Stomach (tissue), 9 donors: Measurements from ENCODE around the gene SLMAP. TPM values are rescaled to one million over a fixed set of nuclear protein-coding genes. Genes with fewer than 3 reads are reported as not detected.

Experiments used
- DNase-seq, 2 donors: peaks; one replicate each; pipeline versions ENCODE4 v3.0.0 to v3.0.0-alpha.2; 2013 to 2019
- H3K27ac ChIP-seq, 5 donors: fragments of 200-600 bp in 4 of 5; sonication (generic) in 4 of 5; one replicate each; pipeline ENCODE4 v1.5.1; 2013 to 2019; ENCODE audit warnings: mild to moderate bottlenecking in 1 of 5, moderate library complexity in 1 of 5
- H3K27me3 ChIP-seq, 3 donors: fragments of 200-600 bp; sonication (generic); one replicate each; pipeline ENCODE4 v1.5.1; 2017 to 2019; ENCODE audit warnings: mixed run types in 1 of 3
- H3K36me3 ChIP-seq, 4 donors: fragments of 200-600 bp; sonication (generic); 1 replicate in 3 of 4; 2 replicates in 1 of 4; pipeline ENCODE4 v1.5.1; 2016 to 2019
- H3K4me1 ChIP-seq, 4 donors: fragments of 200-600 bp; sonication (generic); one replicate each; pipeline ENCODE4 v1.5.1; 2016 to 2019
- H3K4me3 ChIP-seq, 4 donors: fragments of 200-600 bp; sonication (generic) in 3 of 4; one replicate each; pipeline ENCODE4 v1.5.1; 2016 to 2019; ENCODE audit warnings: mild to moderate bottlenecking in 1 of 4
- H3K9me3 ChIP-seq, 4 donors: fragments of 200-600 bp; sonication (generic); one replicate each; pipeline ENCODE4 v1.5.1; 2016 to 2019
- CTCF ChIP-seq, 7 experiments: fragments of 450-650 bp in 4 of 7; fragments of 200-600 bp in 3 of 7; sonication (generic) in 3 of 7; IDR thresholded peaks; one replicate each; pipeline ENCODE4 v1.5.1; 2016 to 2019; ENCODE audit warnings: antibody characterized with exemption in 7 of 7, control low read depth in 2 of 7, mild to moderate bottlenecking in 1 of 7
- EP300 ChIP-seq: sonication (generic); formaldehyde crosslinking; IDR thresholded peaks from one replicate; pipeline ENCODE4 v1.6.1; 2017; ENCODE audit warnings: antibody characterized with exemption
- POLR2A ChIP-seq, 4 donors: fragments of 450-650 bp; IDR thresholded peaks; one replicate each; pipeline ENCODE4 v1.6.1; 2016; ENCODE audit warnings: antibody characterized with exemption in 4 of 4, control low read depth in 2 of 4, mild to moderate bottlenecking in 1 of 4, moderate library complexity in 1 of 4
- POLR2AphosphoS5 ChIP-seq, 3 donors: sonication (generic); formaldehyde crosslinking; IDR thresholded peaks; one replicate each; pipeline ENCODE4 v1.6.1; 2016; ENCODE audit warnings: antibody characterized with exemption in 3 of 3
- WGBS, 5 donors: extraction: QIAGEN DNeasy Blood & Tissue Kit in 3 of 5; methylation state at CpG; one replicate each; pipeline versions ENCODE4 v1.1.5 to v1.1.7; 2013 to 2018; 5-methylcytosine and 5-hydroxymethylcytosine counted together
- intact Hi-C: fragments of 100-400 bp; cut with DNase I; formaldehyde crosslinking; loops from one replicate; pipeline ENCODE4 v1.15.1; 2023; ENCODE audit warnings: low total_unique reads
- polyA plus RNA-seq, 3 donors: library from polyadenylated mRNA; stranded (reverse); fragments of 200-250 nt; gene quantifications; one replicate each; pipeline ENCODE4 v1.2.3, GENCODE V29; 2013
- total RNA-seq, 5 donors: library from RNA; depleted of rRNA; stranded (reverse); fragments of >200 nt; gene quantifications; one replicate each; pipeline versions ENCODE4 v1.1.0 to v1.2.3, GENCODE V29; 2014 to 2016
- donor health status: healthy with polysubstance abuse.
- donor health status: Bipolar disorder and iron deficiency.
- donor health status: healthy.

The SLMAP gene
- total and polyA plus RNA-seq, 8 donors: 23.9 to 534 (median 133) TPM

DNA sequence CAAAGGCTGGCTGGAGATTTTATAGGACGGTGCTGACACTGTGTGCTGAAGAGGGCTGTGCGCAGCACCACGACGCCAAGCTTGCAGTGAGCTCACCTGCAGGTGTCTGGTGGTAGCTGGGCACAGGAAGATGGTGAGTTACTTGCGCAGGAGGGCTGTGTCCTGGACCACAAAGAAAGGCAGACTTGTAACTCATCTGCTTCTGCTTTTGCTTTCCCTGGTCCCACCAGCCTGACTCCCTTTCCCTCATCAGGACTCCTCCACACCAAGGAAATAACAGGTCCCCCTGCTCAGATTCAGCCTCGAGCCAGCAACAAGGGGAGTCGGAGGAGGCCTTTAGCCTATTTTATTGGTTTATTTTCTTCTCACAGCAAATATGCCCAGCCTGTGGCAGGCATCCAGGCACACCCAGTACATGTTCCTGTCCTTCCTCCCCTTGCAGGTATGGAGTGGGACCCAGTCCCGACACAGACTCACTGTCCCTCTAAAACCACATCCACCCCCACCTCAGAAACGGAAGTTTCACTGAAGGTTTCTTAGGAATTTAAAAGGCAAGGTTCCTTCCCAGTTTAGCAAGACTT is 216.5 kb downstream of the SLMAP start:
- DNase-seq: peak; percentile 56 to 68
- no peak overlapping the region for H3K4me3 ChIP-seq
- intact Hi-C loops: no loop called here
- H3K4me1 ChIP-seq: peaks cover 6 to 63% (median 18%) of the 10 kb centered on the region in 4 donors
- WGBS, 5 donors: 33 to 47% (median 39%) methylated on average over 9 of the region's 9 CpGs
- TF ChIP-seq EP300 (no peak), POLR2A (IDR thresholded peaks at IDR 0.05) (no peak), CTCF (IDR thresholded peaks at IDR 0.05) (no peak), POLR2AphosphoS5 (IDR thresholded peaks at IDR 0.05) (peak in 1 of 3 donors; percentile 10)
- no peaks in the 10 kb centered on the region for H3K36me3 ChIP-seq
- H3K27me3 ChIP-seq: no peaks in the 10 kb centered on the region
- peak overlapping the region; percentile 52 to 82 (median 57) for H3K27ac ChIP-seq
- no peaks in the 10 kb centered on the region for H3K9me3 ChIP-seq

GRCh38 chr3:57973715-57974477 is 217.8 kb downstream of the SLMAP start:
- intact Hi-C loops: no loop called here
- no peak for TF ChIP-seq CTCF (IDR thresholded peaks at IDR 0.05)
- no peak for TF ChIP-seq EP300
- TF ChIP-seq POLR2AphosphoS5 (IDR thresholded peaks at IDR 0.05): no peak
- no peak for TF ChIP-seq POLR2A (IDR thresholded peaks at IDR 0.05)

GRCh38 chr3:57974796-57975388 is 218.8 kb downstream of the SLMAP start:
- peak overlapping the region in 3 of 5 donors; percentile 18 to 82 (median 44) for H3K27ac ChIP-seq
- no peaks in the 10 kb centered on the region for H3K27me3 ChIP-seq
- H3K4me3 ChIP-seq: no peak overlapping the region
- intact Hi-C loops: no loop called here
- peaks cover 6 to 73% (median 15%) of the 10 kb centered on the region in 4 donors for H3K4me1 ChIP-seq
- 62 to 72% (median 67%) methylated on average over 6 of the region's 6 CpGs for WGBS, 5 donors
- no peaks in the 10 kb centered on the region for H3K36me3 ChIP-seq
- no peak for TF ChIP-seq EP300
- no peak for TF ChIP-seq POLR2A (IDR thresholded peaks at IDR 0.05)
- peak in 1 of 3 donors; percentile 77 for TF ChIP-seq POLR2AphosphoS5 (IDR thresholded peaks at IDR 0.05)
- no peak for TF ChIP-seq CTCF (IDR thresholded peaks at IDR 0.05)
- peak in 1 of 2 donors; percentile 50 for DNase-seq
- no peaks in the 10 kb centered on the region for H3K9me3 ChIP-seq

More at GRCh38 chr3:57973715-57974477, 217.8 kb downstream of the SLMAP start:
- Histone ChIP-seq H3K4me1 (peaks cover 6 to 76% (median 18%) of the 10 kb centered on the region in 4 donors), H3K4me3 (no peak overlapping the region), H3K9me3 (no peaks in the 10 kb centered on the region), H3K27ac (peak overlapping the region in 4 of 5 donors; percentile 52 to 82 (median 66)), H3K27me3 (no peaks in the 10 kb centered on the region), H3K36me3 (no peaks in the 10 kb centered on the region)
- DNase-seq: no peak
- WGBS, 5 donors: 91 to 96% (median 93%) methylated on average over 13 of the region's 13 CpGs

DNA sequence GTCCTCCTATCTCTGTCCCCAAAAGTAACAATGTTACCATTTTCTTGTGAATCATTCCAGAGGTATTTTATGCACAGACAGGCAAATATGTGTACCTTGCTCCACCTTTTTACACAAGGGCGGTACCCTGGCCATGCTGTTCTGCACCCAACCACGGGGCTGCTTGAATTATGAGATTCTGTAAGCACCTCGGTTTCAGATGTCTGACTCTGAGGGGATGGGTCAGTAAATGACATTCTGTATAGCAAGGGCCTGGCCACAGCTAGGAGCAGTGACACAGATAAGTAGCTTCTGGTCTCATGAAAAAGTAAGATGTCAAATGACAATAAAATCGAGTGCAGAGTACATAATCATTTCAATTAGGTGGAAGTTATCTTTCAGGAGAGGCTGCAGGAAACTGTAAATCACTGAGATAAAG is 221.7 kb downstream of the SLMAP start:
- H3K4me3 ChIP-seq: no peak overlapping the region
- H3K4me1 ChIP-seq: peaks cover 0 to 54% (median 2%) of the 10 kb centered on the region in 4 donors
- intact Hi-C loops: no loop called here
- H3K27me3 ChIP-seq: no peaks in the 10 kb centered on the region
- H3K36me3 ChIP-seq: no peaks in the 10 kb centered on the region
- H3K9me3 ChIP-seq: no peaks in the 10 kb centered on the region
- TF ChIP-seq POLR2AphosphoS5 (IDR thresholded peaks at IDR 0.05) (no peak), POLR2A (IDR thresholded peaks at IDR 0.05) (no peak), CTCF (IDR thresholded peaks at IDR 0.05) (no peak), EP300 (no peak)
- H3K27ac ChIP-seq: peak overlapping the region in 4 of 5 donors; percentile 2 to 52 (median 26)
- peak in 1 of 2 donors; percentile 75 for DNase-seq
- WGBS, 5 donors: 23 to 35% (median 27%) methylated on average over 4 of the region's 4 CpGs
